Neural cell (in vitro differentiated cells): ENCODE measurements around the gene STX17. TPM values are rescaled to one million over a fixed set of nuclear protein-coding genes. Genes with fewer than 3 reads are reported as not detected.

ENCODE experiments used
- H2AFZ ChIP-seq: fragments of 200-600, 300-800 bp; sonication (generic), shearing (Covaris generic); 2 replicates; pipeline ENCODE4 v1.6.0; 2014; ENCODE audit warnings: low read depth, mild to moderate bottlenecking, antibody characterized with exemption, low read length, moderate library complexity
- H3F3A ChIP-seq: fragments of 200-600 bp; shearing (Covaris generic); 2 replicates; pipeline ENCODE4 v1.6.1; 2016; ENCODE audit warnings: mild to moderate bottlenecking, moderate library complexity, mixed read lengths, antibody characterized with exemption, low read length; ENCODE audit not compliant: insufficient read depth, poor library complexity, severe bottlenecking
- H3K27ac ChIP-seq: fragments of 200-600, 300-800 bp; sonication (generic), shearing (Covaris generic); 2 replicates; pipeline ENCODE4 v1.5.1; 2014; ENCODE audit warnings: mild to moderate bottlenecking, low read length, moderate library complexity
- H3K27me3 ChIP-seq: fragments of 300-800, 200-600 bp; sonication (generic), shearing (Covaris generic); 2 replicates; pipeline ENCODE4 v1.6.0; 2014; ENCODE audit warnings: mild to moderate bottlenecking, low read depth, low read length, moderate library complexity; ENCODE audit not compliant: insufficient read depth
- H3K36me3 ChIP-seq: fragments of 300-800, 200-600 bp; sonication (generic), shearing (Covaris generic); 2 replicates; pipeline ENCODE4 v1.5.1; 2014; ENCODE audit warnings: mild to moderate bottlenecking, antibody characterized with exemption, low read length, moderate library complexity; ENCODE audit not compliant: insufficient read depth
- H3K4me2 ChIP-seq: fragments of 300-800, 200-600 bp; sonication (generic), shearing (Covaris generic); 2 replicates; pipeline ENCODE4 v1.6.0; 2014; ENCODE audit warnings: mild to moderate bottlenecking, low read length
- H3K4me3 ChIP-seq: fragments of 300-800, 200-600 bp; sonication (generic), shearing (Covaris generic); 2 replicates; pipeline ENCODE4 v1.5.1; 2014; ENCODE audit warnings: mild to moderate bottlenecking, low read length, moderate library complexity
- H3K79me2 ChIP-seq: fragments of 200-600 bp; shearing (Covaris generic); replicated peaks from 2 replicates; pipeline ENCODE4 v1.6.0; 2014; ENCODE audit warnings: mild to moderate bottlenecking, low read length, moderate library complexity; ENCODE audit not compliant: insufficient read depth
- H3K9ac ChIP-seq: fragments of 300-800, 200-600 bp; sonication (generic), shearing (Covaris generic); 2 replicates; pipeline ENCODE4 v1.6.1; 2016; ENCODE audit warnings: mild to moderate bottlenecking, low read length, mixed read lengths
- H3K9me2 ChIP-seq: fragments of 200-600 bp; shearing (Covaris generic); 2 replicates; pipeline ENCODE4 v1.6.1; 2016; ENCODE audit warnings: mild to moderate bottlenecking, low read length, mixed read lengths; ENCODE audit not compliant: insufficient read depth
- H3K9me3 ChIP-seq: fragments of 200-600, 300-800 bp; sonication (generic), shearing (Covaris generic); 2 replicates; pipeline ENCODE4 v1.6.1; 2016; ENCODE audit warnings: mild to moderate bottlenecking, mixed run types, low read length, moderate library complexity, mixed read lengths
- H4K20me1 ChIP-seq: fragments of 200-600 bp; shearing (Covaris generic); 2 replicates; pipeline ENCODE4 v1.6.1; 2016; ENCODE audit warnings: mild to moderate bottlenecking, mixed run types; ENCODE audit not compliant: insufficient read depth
- EP300 ChIP-seq: fragments of 450-650 bp; conservative IDR thresholded peaks from 2 replicates; pipeline ENCODE4 v1.6.1; 2014; ENCODE audit warnings: antibody characterized with exemption, mild to moderate bottlenecking, moderate library complexity; ENCODE audit not compliant: poor library complexity, severe bottlenecking
- EZH2 ChIP-seq: fragments of 200-600, 300-800 bp; shearing (Covaris generic), sonication (generic); IDR thresholded peaks from 2 replicates; pipeline ENCODE4 v1.6.1; 2014; ENCODE audit warnings: antibody characterized with exemption, low read length, borderline replicate concordance, mild to moderate bottlenecking; ENCODE audit not compliant: insufficient read depth, poor library complexity, severe bottlenecking
- MXI1 ChIP-seq: fragments of 450-650 bp; conservative IDR thresholded peaks from 2 replicates; pipeline ENCODE4 v1.6.1; 2014; ENCODE audit warnings: antibody characterized with exemption, mild to moderate bottlenecking; ENCODE audit not compliant: poor library complexity, severe bottlenecking
- POLR2AphosphoS5 ChIP-seq: IDR thresholded peaks from 2 replicates; pipeline ENCODE4 v1.6.1; 2012
- RAD21 ChIP-seq: fragments of 450-650 bp; conservative IDR thresholded peaks from 2 replicates; pipeline ENCODE4 v1.6.1; 2014; ENCODE audit warnings: antibody characterized with exemption, mild to moderate bottlenecking, moderate library complexity
- REST ChIP-seq: IDR thresholded peaks from 2 replicates; pipeline ENCODE4 v1.6.1; 2012; ENCODE audit warnings: borderline replicate concordance
- SMC3 ChIP-seq: fragments of 450-650 bp; conservative IDR thresholded peaks from 2 replicates; pipeline ENCODE4 v1.6.1; 2014; ENCODE audit warnings: antibody characterized with exemption, mild to moderate bottlenecking, moderate library complexity; ENCODE audit not compliant: poor library complexity
- TAF1 ChIP-seq: IDR thresholded peaks from 2 replicates; pipeline ENCODE4 v1.6.1; 2012; ENCODE audit warnings: low read depth
- polyA plus RNA-seq: library from polyadenylated mRNA; depleted of rRNA; stranded (reverse); fragments of >200 nt; gene quantifications from 2 replicates; pipeline ENCODE4 v1.2.3, GENCODE V29; 2014
- TF ChIP-seq, protein P1 (sequence below): fragments of 450-650 bp; IDR thresholded peaks from 2 replicates; pipeline ENCODE4 v1.5.1; 2014; ENCODE audit warnings: antibody characterized with exemption, mild to moderate bottlenecking, moderate library complexity; ENCODE audit not compliant: poor library complexity, severe bottlenecking

Gene STX17
- polyA plus RNA-seq, 1 donor from 2014 or later, result 3.3 TPM

GRCh38 chr9:99922711-99923030 lies 16.2 kb downstream of the STX17 start:
- no peaks in the 10 kb centered on the region for H3K79me2 ChIP-seq
- H3K9ac ChIP-seq, result no peak overlapping the region
- no peak overlapping the region for H2AFZ ChIP-seq
- H3K9me3 ChIP-seq, result no peaks in the 10 kb centered on the region
- no peak overlapping the region for H3K27ac ChIP-seq
- H3K4me2 ChIP-seq, result no peak overlapping the region
- no peaks in the 10 kb centered on the region for H3K9me2 ChIP-seq
- TF ChIP-seq RAD21 (no peak), TAF1 (no peak), MXI1 (no peak), EP300 (no peak), EZH2 (no peak), POLR2AphosphoS5 (no peak), SMC3 (no peak), REST (no peak)
- TF ChIP-seq, protein P1, sequence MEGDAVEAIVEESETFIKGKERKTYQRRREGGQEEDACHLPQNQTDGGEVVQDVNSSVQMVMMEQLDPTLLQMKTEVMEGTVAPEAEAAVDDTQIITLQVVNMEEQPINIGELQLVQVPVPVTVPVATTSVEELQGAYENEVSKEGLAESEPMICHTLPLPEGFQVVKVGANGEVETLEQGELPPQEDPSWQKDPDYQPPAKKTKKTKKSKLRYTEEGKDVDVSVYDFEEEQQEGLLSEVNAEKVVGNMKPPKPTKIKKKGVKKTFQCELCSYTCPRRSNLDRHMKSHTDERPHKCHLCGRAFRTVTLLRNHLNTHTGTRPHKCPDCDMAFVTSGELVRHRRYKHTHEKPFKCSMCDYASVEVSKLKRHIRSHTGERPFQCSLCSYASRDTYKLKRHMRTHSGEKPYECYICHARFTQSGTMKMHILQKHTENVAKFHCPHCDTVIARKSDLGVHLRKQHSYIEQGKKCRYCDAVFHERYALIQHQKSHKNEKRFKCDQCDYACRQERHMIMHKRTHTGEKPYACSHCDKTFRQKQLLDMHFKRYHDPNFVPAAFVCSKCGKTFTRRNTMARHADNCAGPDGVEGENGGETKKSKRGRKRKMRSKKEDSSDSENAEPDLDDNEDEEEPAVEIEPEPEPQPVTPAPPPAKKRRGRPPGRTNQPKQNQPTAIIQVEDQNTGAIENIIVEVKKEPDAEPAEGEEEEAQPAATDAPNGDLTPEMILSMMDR, result no peak
- no peaks in the 10 kb centered on the region for H3K36me3 ChIP-seq
- no peaks in the 10 kb centered on the region for H3K27me3 ChIP-seq
- no peaks in the 10 kb centered on the region for H3F3A ChIP-seq
- H3K4me3 ChIP-seq, result no peak overlapping the region
- no peaks in the 10 kb centered on the region for H4K20me1 ChIP-seq

DNA sequence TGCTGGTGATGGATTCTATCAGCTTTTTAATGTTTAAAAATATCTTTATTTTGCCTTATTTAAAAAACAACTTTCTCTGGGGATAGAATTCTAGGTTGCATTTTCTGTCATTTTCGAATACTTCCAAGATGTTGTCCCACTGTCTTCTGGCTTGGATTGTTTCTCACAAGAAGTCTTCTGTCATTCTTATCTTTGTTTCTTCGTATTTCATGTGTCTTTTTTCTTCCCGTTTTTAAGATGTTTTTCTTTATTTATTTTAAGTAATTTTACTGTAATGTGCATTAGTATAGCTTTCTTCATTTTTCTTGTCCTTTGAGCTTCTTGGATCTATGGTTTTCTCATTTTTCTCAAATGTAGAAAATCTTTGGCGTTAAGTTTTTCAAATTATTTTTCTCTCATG lies 19.1 kb downstream of the STX17 start:
- Histone ChIP-seq H3F3A (no peaks in the 10 kb centered on the region), H3K27ac (no peak overlapping the region), H3K36me3 (no peaks in the 10 kb centered on the region), H3K4me3 (no peak overlapping the region), H3K9ac (no peak overlapping the region), H2AFZ (no peak overlapping the region), H3K4me2 (no peak overlapping the region), H3K9me2 (no peaks in the 10 kb centered on the region), H4K20me1 (no peaks in the 10 kb centered on the region), H3K79me2 (no peaks in the 10 kb centered on the region), H3K9me3 (no peaks in the 10 kb centered on the region), H3K27me3 (no peaks in the 10 kb centered on the region)
- TF ChIP-seq SMC3 (no peak), TAF1 (no peak), RAD21 (no peak), EZH2 (no peak), MXI1 (no peak), EP300 (no peak), REST (no peak), POLR2AphosphoS5 (no peak)
- TF ChIP-seq, protein P1, result no peak
